Hepatocyte (in vitro differentiated cells): Measurements from ENCODE around the gene ZNF579. TPM values are rescaled to one million over a fixed set of nuclear protein-coding genes. Genes with fewer than 3 reads are reported as not detected.

Source experiments
- DNase-seq: peaks from one replicate; pipeline ENCODE4 v3.0.0-alpha.2; 2016; ENCODE audit warnings: low spot score
- H2AFZ ChIP-seq: fragments of 200-600 bp; sonication (generic); 2 replicates; pipeline ENCODE4 v1.6.0; 2016; ENCODE audit warnings: antibody characterized with exemption, mild to moderate bottlenecking
- H3K27ac ChIP-seq: fragments of 200-600 bp; sonication (generic); 2 replicates; pipeline ENCODE4 v1.5.1; 2016; ENCODE audit warnings: mild to moderate bottlenecking
- H3K27me3 ChIP-seq: fragments of 200-600 bp; sonication (generic); 2 replicates; pipeline ENCODE4 v1.6.1; 2016
- H3K36me3 ChIP-seq: fragments of 200-600 bp; sonication (generic); replicated peaks from 2 replicates; pipeline ENCODE4 v1.5.1; 2016; ENCODE audit warnings: low read depth; ENCODE audit not compliant: insufficient read depth
- H3K4me1 ChIP-seq: fragments of 200-600 bp; sonication (generic); 2 replicates; pipeline ENCODE4 v1.5.1; 2016; ENCODE audit warnings: mild to moderate bottlenecking, moderate library complexity; ENCODE audit not compliant: insufficient read depth
- H3K4me2 ChIP-seq: fragments of 200-600 bp; sonication (generic); 2 replicates; pipeline ENCODE4 v1.6.0; 2016
- H3K4me3 ChIP-seq: fragments of 200-600 bp; sonication (generic); 2 replicates; pipeline ENCODE4 v1.5.1; 2016; ENCODE audit warnings: mild to moderate bottlenecking
- H3K79me2 ChIP-seq: fragments of 200-600 bp; sonication (generic); 2 replicates; pipeline ENCODE4 v1.6.0; 2017; ENCODE audit warnings: mild to moderate bottlenecking
- H3K9me2 ChIP-seq: fragments of 200-600 bp; sonication (generic); replicated peaks from 2 replicates; pipeline ENCODE4 v1.6.0; 2017; ENCODE audit warnings: mild to moderate bottlenecking; ENCODE audit not compliant: insufficient read depth
- H3K9me3 ChIP-seq: fragments of 200-600 bp; sonication (generic); 2 replicates; pipeline ENCODE4 v1.5.1; 2016; ENCODE audit warnings: low read depth, mild to moderate bottlenecking
- H4K20me1 ChIP-seq: fragments of 200-600 bp; sonication (generic); 2 replicates; pipeline ENCODE4 v1.6.0; 2016; ENCODE audit warnings: mild to moderate bottlenecking; ENCODE audit not compliant: insufficient read depth, poor library complexity, severe bottlenecking
- EZH2 ChIP-seq: fragments of 200-600 bp; sonication (generic); IDR thresholded peaks from 2 replicates; pipeline ENCODE4 v1.6.1; 2016; ENCODE audit warnings: antibody characterized with exemption, mild to moderate bottlenecking, borderline replicate concordance
- EZH2phosphoT487 ChIP-seq: fragments of 200-600 bp; sonication (generic); IDR thresholded peaks from one replicate; pipeline ENCODE4 v1.6.1; 2018; ENCODE audit warnings: antibody characterized with exemption, mild to moderate bottlenecking, low read depth, moderate library complexity; ENCODE audit not compliant: unreplicated experiment, severe bottlenecking
- WGBS: methylation state at CpG from one replicate; pipeline ENCODE4 v1.1.6; 2016; ENCODE audit warnings: low lambda C conversion rate; ENCODE audit errors: missing lambda C conversion rate; 5-methylcytosine and 5-hydroxymethylcytosine counted together
- polyA plus RNA-seq: library from polyadenylated mRNA; unstranded; fragments of >200 nt; fragmentation: Nextera tagmentation; extraction: Ambion mirVana; gene quantifications from 2 replicates; pipeline ENCODE4 v1.2.1, GENCODE V29; 2016
- total RNA-seq: library from RNA; depleted of rRNA; stranded (reverse); fragments of >200 nt; gene quantifications from 2 replicates; pipeline ENCODE4 v1.2.3, GENCODE V29; 2014
- TF ChIP-seq, protein P1 (sequence below): fragments of 200-600 bp; sonication (generic); IDR thresholded peaks from 2 replicates; pipeline ENCODE4 v1.5.1; 2016; ENCODE audit warnings: antibody characterized with exemption, mild to moderate bottlenecking; ENCODE audit not compliant: poor library complexity

ZNF579 gene
- total and polyA plus RNA-seq, 2 experiments from 2014 or later = 5.1 to 14.8 TPM

DNA sequence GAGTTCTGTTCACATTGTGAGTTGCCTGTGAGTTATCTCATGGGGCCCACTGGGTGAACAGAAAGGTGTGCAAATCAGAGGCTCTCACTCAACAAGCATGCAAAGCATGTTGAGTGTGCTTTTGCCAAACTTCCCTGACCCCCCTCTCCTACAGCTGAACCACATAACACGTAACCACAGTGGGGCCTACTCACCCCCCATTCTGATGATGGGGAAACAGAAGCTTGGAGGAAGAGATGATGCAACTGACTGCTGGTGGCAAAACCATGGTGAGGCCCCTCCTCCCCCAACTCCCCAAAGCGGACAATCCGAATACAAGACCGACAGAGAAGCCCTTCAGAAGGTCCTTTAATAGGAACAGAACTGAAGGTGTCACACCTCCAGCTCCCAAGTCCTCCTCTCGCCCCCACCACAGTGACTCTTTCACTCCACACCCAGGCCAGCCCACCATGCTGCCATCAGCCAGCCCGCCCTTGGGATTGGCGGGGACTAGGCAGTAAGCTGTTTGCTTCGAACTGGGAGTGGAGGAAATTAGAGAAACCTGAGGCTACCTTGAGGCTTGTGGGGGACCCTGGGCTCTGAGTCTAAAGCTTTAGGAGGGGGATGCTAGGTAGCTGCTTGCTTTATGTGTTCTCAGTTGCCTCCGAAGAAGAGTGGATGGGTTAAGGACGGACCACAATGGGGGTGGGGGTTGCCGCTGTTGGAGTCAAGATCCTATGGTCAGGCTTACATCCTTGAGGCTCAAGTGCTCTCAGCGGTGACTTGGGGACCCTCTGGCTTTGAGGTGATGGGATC lies 40.0 kb upstream of the ZNF579 start:
- no peak overlapping the region for H2AFZ ChIP-seq
- 96% methylated on average over 12 of the region's 12 CpGs for WGBS
- H3K9me2 ChIP-seq = no peaks in the 10 kb centered on the region
- TF ChIP-seq, protein P1, sequence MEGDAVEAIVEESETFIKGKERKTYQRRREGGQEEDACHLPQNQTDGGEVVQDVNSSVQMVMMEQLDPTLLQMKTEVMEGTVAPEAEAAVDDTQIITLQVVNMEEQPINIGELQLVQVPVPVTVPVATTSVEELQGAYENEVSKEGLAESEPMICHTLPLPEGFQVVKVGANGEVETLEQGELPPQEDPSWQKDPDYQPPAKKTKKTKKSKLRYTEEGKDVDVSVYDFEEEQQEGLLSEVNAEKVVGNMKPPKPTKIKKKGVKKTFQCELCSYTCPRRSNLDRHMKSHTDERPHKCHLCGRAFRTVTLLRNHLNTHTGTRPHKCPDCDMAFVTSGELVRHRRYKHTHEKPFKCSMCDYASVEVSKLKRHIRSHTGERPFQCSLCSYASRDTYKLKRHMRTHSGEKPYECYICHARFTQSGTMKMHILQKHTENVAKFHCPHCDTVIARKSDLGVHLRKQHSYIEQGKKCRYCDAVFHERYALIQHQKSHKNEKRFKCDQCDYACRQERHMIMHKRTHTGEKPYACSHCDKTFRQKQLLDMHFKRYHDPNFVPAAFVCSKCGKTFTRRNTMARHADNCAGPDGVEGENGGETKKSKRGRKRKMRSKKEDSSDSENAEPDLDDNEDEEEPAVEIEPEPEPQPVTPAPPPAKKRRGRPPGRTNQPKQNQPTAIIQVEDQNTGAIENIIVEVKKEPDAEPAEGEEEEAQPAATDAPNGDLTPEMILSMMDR = no peak
- no peak for TF ChIP-seq EZH2
- no peak for TF ChIP-seq EZH2phosphoT487
- peaks cover 4% of the 10 kb centered on the region for H3K4me1 ChIP-seq
- H3K36me3 ChIP-seq = no peaks in the 10 kb centered on the region
- H3K27ac ChIP-seq = no peak overlapping the region
- no peaks in the 10 kb centered on the region for H3K27me3 ChIP-seq
- no peaks in the 10 kb centered on the region for H3K9me3 ChIP-seq
- DNase-seq = no peak
- H3K4me2 ChIP-seq = no peak overlapping the region
- H4K20me1 ChIP-seq = peaks cover 5% of the 10 kb centered on the region
- peaks cover 14% of the 10 kb centered on the region for H3K79me2 ChIP-seq
- H3K4me3 ChIP-seq = no peak overlapping the region

DNA sequence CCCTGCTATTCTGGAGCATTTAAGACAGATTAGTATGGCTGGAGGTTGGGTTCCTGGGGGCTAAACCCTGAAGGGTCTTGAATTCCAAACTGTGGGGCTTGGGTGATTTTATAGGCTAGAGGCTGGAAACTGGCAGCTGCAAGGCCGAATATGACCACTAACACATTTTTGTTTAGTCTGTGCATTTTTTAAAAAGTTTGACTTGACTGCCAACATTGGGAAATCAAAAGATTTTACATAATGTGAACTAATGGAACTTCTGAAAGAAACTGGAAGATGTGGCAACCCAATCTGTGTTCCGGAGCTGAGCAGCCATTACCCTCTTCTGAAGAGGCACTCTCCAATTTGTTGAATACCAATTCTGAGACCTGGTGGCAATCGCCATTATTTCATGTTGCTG lies 38.6 kb upstream of the ZNF579 start:
- no peaks in the 10 kb centered on the region for H3K36me3 ChIP-seq
- H2AFZ ChIP-seq = no peak overlapping the region
- H3K4me3 ChIP-seq = no peak overlapping the region
- peaks cover 5% of the 10 kb centered on the region for H4K20me1 ChIP-seq
- H3K27me3 ChIP-seq = no peaks in the 10 kb centered on the region
- no peaks in the 10 kb centered on the region for H3K9me3 ChIP-seq
- no peaks in the 10 kb centered on the region for H3K9me2 ChIP-seq
- 83% methylated on average over 3 of the region's 3 CpGs for WGBS
- TF ChIP-seq EZH2 (no peak), EZH2phosphoT487 (no peak)
- TF ChIP-seq, protein P1 = no peak
- H3K79me2 ChIP-seq = peaks cover 11% of the 10 kb centered on the region
- no peak overlapping the region for H3K4me2 ChIP-seq
- H3K27ac ChIP-seq = peak overlapping the region; percentile 23
- no peak for DNase-seq
- H3K4me1 ChIP-seq = peaks cover 4% of the 10 kb centered on the region

DNA sequence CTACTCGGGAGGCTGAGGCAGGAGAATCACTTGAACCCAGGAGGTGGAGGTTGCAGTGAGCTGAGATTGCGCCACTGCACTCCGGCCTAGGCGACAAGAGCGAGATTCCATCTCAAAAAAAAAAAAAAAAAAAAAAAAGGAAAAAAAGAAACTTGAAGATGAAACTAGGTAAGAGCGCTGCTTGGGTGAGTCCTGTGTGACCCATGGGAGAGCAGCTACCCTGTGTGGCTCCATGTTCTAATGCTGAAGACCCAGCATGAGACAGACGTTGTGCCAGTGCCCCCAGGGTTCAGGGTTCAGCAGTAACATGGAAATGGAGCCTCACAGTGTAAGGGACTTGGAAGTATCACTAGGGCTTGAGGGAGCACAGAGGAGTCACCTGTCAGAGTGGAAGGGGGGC lies 37.8 kb upstream of the ZNF579 start:
- no peaks in the 10 kb centered on the region for H3K36me3 ChIP-seq
- H4K20me1 ChIP-seq = peaks cover 1% of the 10 kb centered on the region
- H2AFZ ChIP-seq = no peak overlapping the region
- H3K79me2 ChIP-seq = peaks cover 6% of the 10 kb centered on the region
- H3K4me1 ChIP-seq = no peaks in the 10 kb centered on the region
- H3K4me3 ChIP-seq = no peak overlapping the region
- TF ChIP-seq EZH2 (no peak), EZH2phosphoT487 (no peak)
- TF ChIP-seq, protein P1 = no peak
- 98% methylated on average over 7 of the region's 7 CpGs for WGBS
- no peak overlapping the region for H3K4me2 ChIP-seq
- H3K27ac ChIP-seq = no peak overlapping the region
- no peaks in the 10 kb centered on the region for H3K9me2 ChIP-seq
- DNase-seq = no peak
- no peaks in the 10 kb centered on the region for H3K27me3 ChIP-seq
- no peaks in the 10 kb centered on the region for H3K9me3 ChIP-seq
